DMS53 (cell line): Measurements from ENCODE around the gene HTR3B.

Experiments used
- DNase-seq: peaks from one replicate; lab custom pipeline; 2025; lab: John Stamatoyannopoulos, UW

HTR3B gene

GRCh38 chr11:113991718-113992458 lies 87.3 kb downstream of the HTR3B start:
- peak; percentile 91 for DNase-seq

DNA sequence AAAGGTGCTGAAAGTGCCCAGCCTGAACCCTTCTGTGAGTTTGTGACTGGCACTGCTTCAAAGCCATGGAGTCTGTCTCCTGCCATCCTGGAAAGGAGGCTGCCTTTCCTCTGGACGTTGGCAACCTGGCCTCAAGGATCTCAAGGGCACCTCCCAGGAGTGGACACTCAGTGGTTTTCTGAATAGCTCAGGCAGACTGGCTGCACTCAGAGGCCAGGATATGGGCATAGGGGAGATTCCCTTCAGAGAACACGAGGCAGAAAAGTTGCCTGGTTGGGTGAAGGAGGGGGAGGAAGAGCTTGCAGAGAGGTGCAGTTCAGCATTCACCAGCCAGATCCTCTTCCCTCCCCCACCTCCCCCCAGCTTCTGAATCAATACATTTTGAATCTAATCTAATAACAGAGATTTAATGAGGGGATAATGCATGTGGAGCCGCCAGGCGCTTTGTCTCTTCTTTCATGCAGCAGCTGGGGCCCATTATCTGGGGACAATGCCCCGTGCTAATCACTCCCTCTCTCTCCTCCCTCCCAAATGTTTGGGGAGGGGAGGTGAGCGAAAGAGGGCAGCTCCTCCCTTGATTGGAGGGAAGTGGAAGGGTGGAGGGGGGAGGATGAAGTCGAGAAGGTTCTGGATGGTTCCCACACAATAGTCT lies 88.0 kb downstream of the HTR3B start:
- DNase-seq: peak; percentile 63

GRCh38 chr11:113994077-113994954 lies 89.7 kb downstream of the HTR3B start:
- DNase-seq: peak; percentile 43
